Retinal pigment epithelial cell (primary cell): ENCODE measurements around the gene KCNN2.

Source experiments
- DNase-seq: peaks from one replicate; pipeline ENCODE4 v3.0.0-alpha.2; 2010; ENCODE audit warnings: low read depth
- H3K4me3 ChIP-seq: 2 replicates; pipeline ENCODE4 v1.5.1; 2011; ENCODE audit warnings: mild to moderate bottlenecking, low read length, control low read depth, moderate library complexity
- CTCF ChIP-seq: conservative IDR thresholded peaks from 2 replicates; pipeline ENCODE4 v1.5.1; 2011; ENCODE audit warnings: low read depth, low read length, control low read depth, inconsistent platforms

Gene KCNN2

GRCh38 chr5:114324282-114324681 lies 37.6 kb upstream of the KCNN2 start:
- no peak for DNase-seq
- H3K4me3 ChIP-seq = no peak overlapping the region
- no peak for TF ChIP-seq CTCF

- H3K4me3 ChIP-seq = no peak overlapping the region
- TF ChIP-seq CTCF = no peak
- peak; percentile 9 for DNase-seq
Measured at GRCh38 chr5:114325541-114325940, 36.3 kb upstream of the KCNN2 start.

DNA sequence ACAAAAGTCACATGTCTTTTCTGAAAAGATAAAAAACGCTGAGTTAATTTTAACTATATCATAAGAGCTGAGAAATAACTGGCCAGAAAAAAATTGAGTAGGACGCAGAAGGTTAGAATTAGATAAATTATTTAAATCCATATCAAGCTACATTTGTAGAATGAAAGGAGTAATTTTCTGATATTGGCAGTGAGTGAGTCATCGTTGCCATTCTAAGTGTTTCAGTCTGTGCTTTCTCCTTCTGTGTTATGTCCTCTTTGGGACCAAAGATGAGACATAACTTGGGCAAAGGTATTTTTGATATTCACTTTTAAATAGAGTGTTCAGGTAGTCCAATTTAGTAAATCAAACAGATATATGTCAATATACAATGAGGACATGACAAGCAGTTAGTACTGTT lies 34.4 kb upstream of the KCNN2 start:
- TF ChIP-seq CTCF = no peak
- no peak for DNase-seq
- no peak overlapping the region for H3K4me3 ChIP-seq

DNA sequence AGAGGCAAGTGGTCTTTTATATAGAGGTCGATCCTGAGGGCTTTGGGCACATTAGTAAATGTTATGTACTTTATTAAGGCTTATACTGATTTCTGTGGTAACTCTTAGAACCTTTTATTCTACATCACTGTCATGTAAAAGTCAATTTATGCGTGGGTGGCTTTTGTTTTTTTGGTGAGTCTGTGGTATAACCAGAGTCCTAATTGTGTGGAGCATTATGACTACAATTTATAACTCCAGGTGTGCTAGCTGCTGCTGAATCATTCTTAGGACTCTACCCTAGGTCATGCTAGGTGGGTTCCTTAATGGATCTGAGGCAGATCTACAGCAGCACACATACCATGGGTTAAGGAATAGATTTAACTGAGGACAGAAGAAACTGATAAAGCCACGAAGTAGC lies 33.9 kb upstream of the KCNN2 start:
- no peak overlapping the region for H3K4me3 ChIP-seq
- TF ChIP-seq CTCF = no peak
- no peak for DNase-seq

GRCh38 chr5:114330916-114331531 lies 30.8 kb upstream of the KCNN2 start:
- no peak for TF ChIP-seq CTCF
- no peak for DNase-seq
- no peak overlapping the region for H3K4me3 ChIP-seq

- H3K4me3 ChIP-seq = no peak overlapping the region
- no peak for TF ChIP-seq CTCF
Measured at GRCh38 chr5:114332493-114332892, 29.4 kb upstream of the KCNN2 start.

DNA sequence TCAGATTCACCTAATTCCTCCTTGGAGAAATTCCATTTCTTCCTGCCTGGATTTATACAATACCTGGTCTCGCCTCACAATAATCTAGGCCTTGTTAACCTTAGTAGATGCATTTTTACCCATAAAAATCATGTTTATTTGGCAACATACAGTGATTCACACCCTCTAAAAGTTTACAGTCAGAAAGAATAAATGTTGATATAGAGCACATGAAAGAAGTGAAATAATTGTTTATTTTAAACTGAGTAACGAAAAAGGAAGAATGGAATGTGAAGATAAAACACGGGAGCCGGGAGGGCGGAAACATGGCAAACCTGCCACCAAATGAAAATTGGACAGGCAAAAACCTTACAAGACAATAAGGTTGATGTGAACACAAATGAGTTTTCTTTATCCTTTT lies 28.9 kb upstream of the KCNN2 start:
- no peak overlapping the region for H3K4me3 ChIP-seq
- no peak for DNase-seq
- TF ChIP-seq CTCF = no peak

More at GRCh38 chr5:114332493-114332892, 29.4 kb upstream of the KCNN2 start:
- DNase-seq = no peak
